DOHH2 (cell line): ENCODE data around the gene IFT22.
"Not testable (repeated sequence)": the region's sequence is repeated elsewhere in the genome, so short reads cannot be mapped to it uniquely, and the experiment has no call there.

Experiments used
- CTCF ChIP-seq: fragments of 200-600 bp; sonication (generic); IDR thresholded peaks from one replicate; pipeline ENCODE4 v1.5.1; 2014; ENCODE audit warnings: antibody characterized with exemption, mild to moderate bottlenecking, low read depth, low read length; ENCODE audit not compliant: poor library complexity, severe bottlenecking
- EZH2phosphoT487 ChIP-seq: fragments of 200-600 bp; sonication (generic); IDR thresholded peaks from 2 replicates; pipeline ENCODE4 v1.6.1; 2017; ENCODE audit warnings: borderline replicate concordance, mild to moderate bottlenecking, antibody characterized with exemption, low read length, moderate library complexity, mixed read lengths

- TF ChIP-seq CTCF, EZH2phosphoT487: not testable (repeated sequence)
These were observed 26.9 kb upstream of the IFT22 start for GRCh38 chr7:101348456-101349067.
